NCI-H82 treated with DMSO at 0.1 percent for 48 hours (cell line): Measurements from ENCODE around the gene RETN.

Source experiments
- DNase-seq: peaks from one replicate; lab custom pipeline; 2025; ENCODE audit not compliant: unreplicated experiment; lab: John Stamatoyannopoulos, UW

The RETN gene

GRCh38 chr19:7705387-7706187 lies 36.7 kb downstream of the RETN start:
- no peak for DNase-seq

- no peak for DNase-seq
These were observed 37.5 kb downstream of the RETN start for GRCh38 chr19:7706188-7706954.

GRCh38 chr19:7706955-7707456 lies 38.2 kb downstream of the RETN start:
- DNase-seq = no peak

- no peak for DNase-seq
These were observed 41.1 kb downstream of the RETN start for GRCh38 chr19:7709932-7710460.

GRCh38 chr19:7710616-7711015 lies 41.8 kb downstream of the RETN start:
- no peak for DNase-seq

GRCh38 chr19:7715671-7716070 lies 46.8 kb downstream of the RETN start:
- no peak for DNase-seq

GRCh38 chr19:7716762-7717161 lies 47.9 kb downstream of the RETN start:
- DNase-seq = no peak

GRCh38 chr19:7718668-7719067 lies 49.8 kb downstream of the RETN start:
- no peak for DNase-seq
